ENCODE results near the gene AP4E1. TPM values are rescaled to one million over a fixed set of nuclear protein-coding genes. Genes with fewer than 3 reads are reported as not detected.
"Not testable (repeated sequence)": the region's sequence is repeated elsewhere in the genome, so short reads cannot be mapped to it uniquely, and the experiment has no call there.

AP4E1 gene
- total and polyA plus RNA-seq, 2 donors (not counting 3 experiments of a cell fraction or from before 2014, with no cell fraction given), result 1.6 to 9.8 TPM

GRCh38 chr15:50893976-50894375 is 14.5 kb upstream of the AP4E1 start:
- H3K4me2 ChIP-seq (ENCODE audit: insufficient read depth, low read length), result no peak overlapping the region
- H3K4me1 ChIP-seq (ENCODE audit: control insufficient read depth, extremely low read depth, insufficient read depth, low read length), result no peaks in the 10 kb centered on the region
- POLR2A ChIA-PET, result no interaction called here
- H4K20me1 ChIP-seq (replicated peaks; ENCODE audit: control insufficient read depth, extremely low read depth, insufficient read depth, low read length), result no peaks in the 10 kb centered on the region
- H3K27me3 ChIP-seq (ENCODE audit: control insufficient read depth in 2 of 2, insufficient read depth in 2 of 2, low read length in 2 of 2), result no peaks in the 10 kb centered on the region
- CTCF ChIA-PET, result no interaction called here
- H3K4me3 ChIP-seq (replicated peaks in 1 of 3; ENCODE audit: insufficient read depth in 1 of 3, low read depth in 1 of 3, low read length in 3 of 3), result no peak overlapping the region
- intact Hi-C loops (cut with micrococcal nuclease), result no loop called here
- no peak overlapping the region for H3K9ac ChIP-seq (replicated peaks; ENCODE audit: extremely low read depth, insufficient read depth, low read length)
- H3K79me2 ChIP-seq (ENCODE audit: control insufficient read depth, insufficient read depth, low read length), result no peaks in the 10 kb centered on the region
- no peak for FAIRE-seq
- no peaks in the 10 kb centered on the region for H3K36me3 ChIP-seq (ENCODE audit: control insufficient read depth in 2 of 2, extremely low read depth in 1 of 2, insufficient read depth in 2 of 2, low read length in 2 of 2)
- BruUV-seq (replicated peaks), result no TSS peak
- H3K9me1 ChIP-seq (replicated peaks; ENCODE audit: control insufficient read depth, extremely low read depth, insufficient read depth, low read length), result no peaks in the 10 kb centered on the region
- H3K27ac ChIP-seq (ENCODE audit: insufficient read depth, low read depth, low read length), result no peak overlapping the region
- DNase-seq (ENCODE audit: low read depth, low spot score), result no peak
- no peak for TF ChIP-seq GATA2 (IDR thresholded peaks at IDR 0.05; ENCODE audit: insufficient read depth, insufficient read length, low read depth, low read length)
- no peak for TF ChIP-seq POLR2A (IDR thresholded peaks at IDR 0.05; ENCODE audit: low read depth, low read length)
- no peak for TF ChIP-seq JUN (IDR thresholded peaks at IDR 0.05; ENCODE audit: borderline replicate concordance, insufficient read depth, insufficient read length, low read depth)
- no peak for TF ChIP-seq FOS (IDR thresholded peaks at IDR 0.05; ENCODE audit: borderline replicate concordance, insufficient read depth, low read length)
- TF ChIP-seq EZH2 (IDR thresholded peaks at IDR 0.05; ENCODE audit: borderline replicate concordance, low read depth, low read length, severe bottlenecking), result no peak
- TF ChIP-seq MAX (IDR thresholded peaks at IDR 0.05; ENCODE audit: insufficient read depth, insufficient read length), result no peak
- TF ChIP-seq CTCF (IDR thresholded peaks at IDR 0.05; ENCODE audit: extremely low read depth in 1 of 2, insufficient read depth in 1 of 2, low read depth in 1 of 2, low read length in 2 of 2), result no peak
- no peak for TF ChIP-seq POLR2AphosphoS5 (IDR thresholded peaks at IDR 0.05; ENCODE audit: insufficient read depth, low read depth, low read length)
- no peak for TF ChIP-seq MYC (IDR thresholded peaks at IDR 0.05; ENCODE audit: low read depth, low read length)
- dilution Hi-C loops (cut with MboI; ENCODE audit: extremely low pct_ligation_motif_present, low sequenced_read_pairs), result no loop called here
- H3K9me3 ChIP-seq (replicated peaks; ENCODE audit: control insufficient read depth, insufficient read depth, low read length), result no peaks in the 10 kb centered on the region
- no peak overlapping the region for H2AFZ ChIP-seq (ENCODE audit: low read depth, low read length)

- H3K27ac ChIP-seq (ENCODE audit: insufficient read depth, low read depth, low read length); DNase-seq (ENCODE audit: low read depth, low spot score); H3K9me1 ChIP-seq (replicated peaks; ENCODE audit: control insufficient read depth, extremely low read depth, insufficient read depth, low read length); H3K27me3 ChIP-seq (ENCODE audit: control insufficient read depth in 2 of 2, insufficient read depth in 2 of 2, low read length in 2 of 2); H3K9me3 ChIP-seq (replicated peaks; ENCODE audit: control insufficient read depth, insufficient read depth, low read length); CTCF ChIA-PET; H3K4me1 ChIP-seq (ENCODE audit: control insufficient read depth, extremely low read depth, insufficient read depth, low read length); H3K9ac ChIP-seq (replicated peaks; ENCODE audit: extremely low read depth, insufficient read depth, low read length); H3K36me3 ChIP-seq (ENCODE audit: control insufficient read depth in 2 of 2, extremely low read depth in 1 of 2, insufficient read depth in 2 of 2, low read length in 2 of 2); FAIRE-seq; H3K79me2 ChIP-seq (ENCODE audit: control insufficient read depth, insufficient read depth, low read length); BruUV-seq (replicated peaks); H2AFZ ChIP-seq (ENCODE audit: low read depth, low read length); H3K4me3 ChIP-seq (replicated peaks in 1 of 3; ENCODE audit: insufficient read depth in 1 of 3, low read depth in 1 of 3, low read length in 3 of 3); H3K4me2 ChIP-seq (ENCODE audit: insufficient read depth, low read length); dilution Hi-C loops (cut with MboI; ENCODE audit: extremely low pct_ligation_motif_present, low sequenced_read_pairs); H4K20me1 ChIP-seq (replicated peaks; ENCODE audit: control insufficient read depth, extremely low read depth, insufficient read depth, low read length): not testable (repeated sequence)
- POLR2A ChIA-PET, result interaction anchor here (0.7 kb wide), 2 partner anchors 38 to 528 kb away, joined by 5 read pairs; no protein-coding TSS in a partner anchor
- intact Hi-C loops (cut with micrococcal nuclease), result loop anchor here (10.0 kb wide), 2 partner anchors 297 to 897 kb away; no protein-coding TSS in a partner anchor
Measured at GRCh38 chr15:50901390-50901789, 7.1 kb upstream of the AP4E1 start.

Data from endothelial cell of umbilical vein (primary cell).